K562 (cell line): Measurements from ENCODE around the gene RBMS3. TPM values are rescaled to one million over a fixed set of nuclear protein-coding genes. Genes with fewer than 3 reads are reported as not detected.
"Not testable (repeated sequence)": the region's sequence is repeated elsewhere in the genome, so short reads cannot be mapped to it uniquely, and the experiment has no call there.

Source experiments
- ATAC-seq: fragments of 200-7000 bp; cut with Tn5 transposase; 3 replicates; pipeline ENCODE4 v1.9.1; 2020; ENCODE audit warnings: moderate library complexity
- BruUV-seq: library from RNA; stranded (reverse); fragments of 400-500 nt; replicated peaks from 2 replicates; lab custom pipeline; 2021; lab: Mats Ljungman, UMichigan
- CTCF ChIA-PET: fragments of 300-600 bp; formaldehyde crosslinking; extraction: SDS; loops from one replicate; lab custom pipeline; 2021; ENCODE audit warnings: low intra/inter-chr PET ratio; lab: Yijun Ruan, JAX
- POLR2A ChIA-PET: fragments of 300-600, 350-650 bp; sonication (Branson Sonifier 250); formaldehyde crosslinking; extraction: SDS; loops from one replicate; lab custom pipeline; 2021; ENCODE audit warnings: antibody characterized with exemption, inconsistent platforms; lab: Yijun Ruan, JAX
- DNase-seq, 4 experiments: peaks; one replicate each; pipeline versions ENCODE4 v3.0.0 to v3.0.0-alpha.2; 2011 to 2018; ENCODE audit warnings: low spot score in 3 of 4, mixed read lengths in 3 of 4; ENCODE audit errors: extremely low read depth in 1 of 4
- FAIRE-seq: peaks from 2 replicates; lab custom pipeline; 2011; peaks lifted over from hg19 to GRCh38; lab: Jason Lieb, UNC
- H2AFZ ChIP-seq: 2 replicates; pipeline ENCODE4 v1.6.0; 2011; ENCODE audit warnings: low read depth, low read length, control low read depth, inconsistent platforms
- H3K27ac ChIP-seq: fragments of 200-600 bp; 3 replicates; pipeline ENCODE4 v1.8.0; 2011; ENCODE audit warnings: low read depth, mild to moderate bottlenecking, control low read depth, inconsistent platforms, low read length, moderate library complexity, mixed read lengths; ENCODE audit errors: extremely low read depth
- H3K27me3 ChIP-seq, 2 experiments: fragments of 300-600 bp in 1 of 2; 2 replicates in 1 of 2; 3 replicates in 1 of 2; pipeline versions ENCODE4 v1.6.0 to v1.8.0; 2011; ENCODE audit warnings: inconsistent platforms in 2 of 2, low read length in 2 of 2, mild to moderate bottlenecking in 1 of 2, mixed read lengths in 1 of 2, moderate library complexity in 1 of 2; ENCODE audit not compliant: control insufficient read depth in 2 of 2, insufficient read depth in 2 of 2
- H3K36me3 ChIP-seq: fragments of 300-600 bp; 3 replicates; pipeline ENCODE4 v1.8.0; 2011; ENCODE audit warnings: mild to moderate bottlenecking, low read length, inconsistent platforms; ENCODE audit not compliant: control insufficient read depth, insufficient read depth
- H3K4me1 ChIP-seq, 2 experiments: fragments of 200-600 bp in 1 of 2; replicated peaks in 1 of 2; 2 replicates in 1 of 2; 3 replicates in 1 of 2; pipeline versions ENCODE4 v1.5.1 to v1.8.0; 2011; ENCODE audit warnings: inconsistent platforms in 2 of 2, low read length in 2 of 2, mild to moderate bottlenecking in 1 of 2, mixed read lengths in 1 of 2, moderate library complexity in 1 of 2; ENCODE audit not compliant: control insufficient read depth in 2 of 2, insufficient read depth in 2 of 2
- H3K4me2 ChIP-seq: 2 replicates; pipeline ENCODE4 v1.6.1; 2011; ENCODE audit warnings: low read length, control low read depth, inconsistent platforms, mixed read lengths; ENCODE audit not compliant: insufficient read depth
- H3K4me3 ChIP-seq: fragments of 200-600 bp; sonication (generic), shearing (Covaris generic); 2 replicates; pipeline ENCODE4 v1.5.1; 2016; ENCODE audit warnings: control low read depth, inconsistent platforms
- H3K79me2 ChIP-seq: fragments of 200-600 bp; 3 replicates; pipeline ENCODE4 v1.8.0; 2011; ENCODE audit warnings: low read length, inconsistent platforms; ENCODE audit not compliant: control insufficient read depth, insufficient read depth
- H3K9ac ChIP-seq, 2 experiments: 2 replicates each; pipeline versions ENCODE4 v1.6.0 to v1.6.1; 2011; ENCODE audit warnings: low read depth in 2 of 2, low read length in 2 of 2, control low read depth in 1 of 2, inconsistent platforms in 1 of 2, mild to moderate bottlenecking in 1 of 2, mixed read lengths in 1 of 2; ENCODE audit not compliant: insufficient read depth in 1 of 2
- H3K9me1 ChIP-seq: one replicate; pipeline ENCODE4 v1.6.0; 2011; ENCODE audit warnings: inconsistent platforms, mild to moderate bottlenecking, low read length, moderate library complexity; ENCODE audit not compliant: control insufficient read depth, insufficient read depth
- H3K9me3 ChIP-seq: replicated peaks from 2 replicates; pipeline ENCODE4 v1.5.1; 2011; ENCODE audit warnings: low read depth, low read length, inconsistent platforms; ENCODE audit not compliant: control insufficient read depth, insufficient read depth
- H4K20me1 ChIP-seq: replicated peaks from 2 replicates; pipeline ENCODE4 v1.6.1; 2011; ENCODE audit warnings: low read length, inconsistent platforms, mixed read lengths; ENCODE audit not compliant: control insufficient read depth, insufficient read depth
- BMI1 ChIP-seq: fragments of 150-350 bp; IDR thresholded peaks from 2 replicates; pipeline ENCODE4 v1.6.1; 2014; ENCODE audit warnings: low read length
- BRD4 ChIP-seq: fragments of 200-600 bp; sonication (generic); IDR thresholded peaks from 2 replicates; pipeline ENCODE4 v1.6.1; 2017; ENCODE audit warnings: inconsistent platforms
- ZKSCAN8 ChIP-seq: fragments of 200-800 bp; sonication (Bioruptor generic); IDR thresholded peaks from 2 replicates; pipeline ENCODE4 v1.6.1; 2016; ENCODE audit warnings: missing genetic modification characterization, missing compliant biosample characterization
- ZNF165 ChIP-seq: fragments of 250-450 bp; sonication (Bioruptor Pico); IDR thresholded peaks from 2 replicates; pipeline ENCODE4 v1.4.0; 2020; ENCODE audit warnings: borderline replicate concordance
- WGBS: fragments of 100-300 bp; shearing (Covaris generic); methylation state at CpG from one replicate; pipeline ENCODE4 v1.1.6; 2016; ENCODE audit warnings: low coverage, mixed read lengths; ENCODE audit not compliant: insufficient coverage; ENCODE audit errors: missing lambda C conversion rate; 5-methylcytosine and 5-hydroxymethylcytosine counted together
- in situ Hi-C: fragments of 300-500 bp; cut with MboI; formaldehyde crosslinking; loops from 4 replicates; pipeline ENCODE4 v1.15.0; 2018; ENCODE audit warnings: inconsistent platforms, mixed read lengths
- intact Hi-C: fragments of 100-400 bp; cut with micrococcal nuclease; formaldehyde crosslinking; loops from 2 replicates; pipeline ENCODE4 v1.14.2; 2022
- polyA plus RNA-seq, 8 experiments: library from polyadenylated mRNA; depleted of rRNA in 4 of 8; stranded (reverse) in 5 of 8; unstranded in 3 of 8; fragments of >200 nt; fragmentation: Nextera tagmentation in 2 of 8; fragmentation: Illumina TruSeq in 1 of 8; extraction: Ambion mirVana in 2 of 8; extraction: Trizol in 1 of 8; gene quantifications; 2 replicates each; pipeline versions ENCODE4 v1.2.1 to v1.2.3, GENCODE V29; 2011 to 2014; ENCODE audit warnings: inconsistent platforms in 1 of 8, missing spikeins in 1 of 8
- total RNA-seq, 7 experiments: library from RNA; depleted of rRNA in 6 of 7; stranded (reverse); fragments of >200 nt in 6 of 7; fragmentation: Illumina TruSeq in 2 of 7; extraction: Trizol in 2 of 7; gene quantifications; 2 replicates each; pipeline versions ENCODE4 v1.2.1 to v1.2.3, GENCODE V29; 2011 to 2021; ENCODE audit warnings: low replicate concordance in 1 of 7
- TF ChIP-seq, protein P1 (sequence below), 2 experiments: fragments of 450-650 bp in 1 of 2; sonication (generic) in 1 of 2; formaldehyde crosslinking in 1 of 2; IDR thresholded peaks in 1 of 2; conservative IDR thresholded peaks in 1 of 2; 2 replicates each; pipeline versions ENCODE4 v1.6.1 to v1.8.1; 2016 to 2023; ENCODE audit warnings: mild to moderate bottlenecking in 2 of 2, moderate library complexity in 2 of 2, inconsistent platforms in 1 of 2, missing genetic modification reagents in 1 of 2
- TF ChIP-seq, protein P2 (sequence below): sonication (generic); formaldehyde crosslinking; IDR thresholded peaks from 2 replicates; pipeline ENCODE4 v1.8.0; 2022; ENCODE audit warnings: mild to moderate bottlenecking, missing genetic modification reagents

Gene RBMS3
- total and polyA plus RNA-seq, 9 of the 15 experiments (the other 6 are each of a cell fraction or from before 2014, with no cell fraction given), result 0.20 TPM; not detected in 8

DNA sequence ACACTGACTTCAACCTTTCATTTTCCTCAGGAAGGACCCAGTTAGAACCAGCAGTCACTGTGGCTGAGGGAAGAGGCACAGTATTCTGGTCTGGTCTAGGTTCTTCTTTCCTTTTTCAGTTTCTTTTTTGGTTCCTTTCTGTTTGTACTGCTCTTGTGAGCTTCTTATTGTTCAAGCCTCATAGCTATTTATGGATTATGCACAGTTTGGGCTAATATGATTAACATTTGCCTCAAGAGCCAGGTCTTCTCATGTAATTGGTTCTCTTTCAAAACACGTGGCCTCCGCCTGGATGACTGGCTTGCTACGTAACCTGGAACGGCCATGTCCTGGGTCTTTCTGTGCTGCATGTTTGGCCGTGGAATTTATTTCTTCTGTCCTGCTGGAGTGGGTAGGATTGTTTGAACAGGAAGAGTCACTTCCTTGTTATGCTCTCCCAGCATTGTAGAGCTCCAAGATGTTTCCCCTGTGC lies 43.3 kb downstream of the RBMS3 start:
- Histone ChIP-seq H3K4me2 (no peak overlapping the region), H4K20me1 (no peaks in the 10 kb centered on the region), H3K36me3 (no peaks in the 10 kb centered on the region), H3K9ac (no peak overlapping the region), H3K9me1 (no peaks in the 10 kb centered on the region), H3K27me3 (no peaks in the 10 kb centered on the region), H3K4me3 (no peak overlapping the region), H3K4me1 (no peaks in the 10 kb centered on the region), H2AFZ (no peak overlapping the region), H3K9me3 (no peaks in the 10 kb centered on the region), H3K79me2 (no peaks in the 10 kb centered on the region), H3K27ac (no peak overlapping the region)
- POLR2A ChIA-PET, result no interaction called here
- WGBS, result 3% methylated on average over 5 of the region's 5 CpGs
- intact Hi-C loops, result no loop called here
- BruUV-seq, result no TSS peak
- FAIRE-seq (no peak), DNase-seq (no peak), ATAC-seq (no peak)
- TF ChIP-seq, protein P1, sequence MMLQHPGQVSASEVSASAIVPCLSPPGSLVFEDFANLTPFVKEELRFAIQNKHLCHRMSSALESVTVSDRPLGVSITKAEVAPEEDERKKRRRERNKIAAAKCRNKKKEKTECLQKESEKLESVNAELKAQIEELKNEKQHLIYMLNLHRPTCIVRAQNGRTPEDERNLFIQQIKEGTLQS (IDR thresholded peaks at IDR 0.05), result no peak
- TF ChIP-seq, protein P1 (CRISPR knock-in tag; conservative IDR thresholded peaks at IDR 0.05), result no peak
- TF ChIP-seq BMI1 (no peak), ZNF165 (CRISPR knock-in tag) (no peak), ZKSCAN8 (no peak), BRD4 (no peak)
- TF ChIP-seq, protein P2, sequence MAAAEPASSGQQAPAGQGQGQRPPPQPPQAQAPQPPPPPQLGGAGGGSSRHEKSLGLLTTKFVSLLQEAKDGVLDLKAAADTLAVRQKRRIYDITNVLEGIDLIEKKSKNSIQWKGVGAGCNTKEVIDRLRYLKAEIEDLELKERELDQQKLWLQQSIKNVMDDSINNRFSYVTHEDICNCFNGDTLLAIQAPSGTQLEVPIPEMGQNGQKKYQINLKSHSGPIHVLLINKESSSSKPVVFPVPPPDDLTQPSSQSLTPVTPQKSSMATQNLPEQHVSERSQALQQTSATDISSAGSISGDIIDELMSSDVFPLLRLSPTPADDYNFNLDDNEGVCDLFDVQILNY (CRISPR knock-in tag), result no peak
- in situ Hi-C loops, result no loop called here
- CTCF ChIA-PET, result no interaction called here

DNA sequence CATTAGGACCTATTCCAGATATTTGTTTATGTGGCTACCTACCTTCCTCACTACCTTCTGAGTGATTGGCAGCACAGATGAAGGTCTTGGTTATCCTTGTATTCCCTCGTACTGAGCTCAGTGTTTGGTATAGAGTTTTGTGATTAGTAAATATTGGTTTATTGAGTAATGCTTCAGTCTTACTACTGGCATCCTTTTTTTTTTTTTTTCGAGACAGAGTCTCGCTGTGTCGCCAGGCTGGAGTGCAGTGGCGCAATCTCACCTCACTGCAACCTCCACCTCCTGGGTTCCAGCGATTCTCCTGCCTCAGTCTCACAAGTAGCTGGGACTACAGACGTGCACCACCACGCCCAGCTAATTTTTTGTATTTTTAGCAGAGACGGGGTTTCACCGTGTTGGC lies 45.7 kb downstream of the RBMS3 start:
- H3K4me1 ChIP-seq, FAIRE-seq, H3K9ac ChIP-seq, H3K36me3 ChIP-seq, in situ Hi-C loops, H3K4me3 ChIP-seq, ATAC-seq, H4K20me1 ChIP-seq, H3K4me2 ChIP-seq, CTCF ChIA-PET, H3K9me1 ChIP-seq, H3K79me2 ChIP-seq, H2AFZ ChIP-seq, POLR2A ChIA-PET, H3K27me3 ChIP-seq, DNase-seq, intact Hi-C loops, H3K9me3 ChIP-seq, BruUV-seq, H3K27ac ChIP-seq: not testable (repeated sequence)
- 0% methylated on average over 9 of the region's 10 CpGs for WGBS
